ENCODE results near the gene CTSS.

DNA sequence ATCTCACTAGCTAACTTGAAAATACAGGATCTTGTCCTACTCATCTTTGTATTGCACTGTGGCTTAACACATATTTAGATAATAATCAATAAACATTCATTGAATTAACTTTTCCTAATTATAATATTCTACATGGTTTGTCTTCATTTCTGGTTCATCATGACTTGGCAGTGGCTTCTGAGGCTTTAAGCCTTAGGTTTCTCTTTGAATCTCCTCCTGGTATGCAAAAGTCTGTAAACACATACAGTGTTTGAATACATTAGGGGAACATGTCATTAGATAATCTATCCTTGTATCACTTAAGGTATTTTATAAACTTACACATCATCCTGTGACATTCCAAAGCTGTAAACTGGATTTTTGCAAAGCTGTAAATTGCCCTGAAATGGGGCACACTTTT, 21.9 kb upstream of the CTSS start:
- no peak for TF ChIP-seq CTCF (conservative IDR thresholded peaks at IDR 0.05)
- no peak for TF ChIP-seq EZH2 (IDR thresholded peaks at IDR 0.05; ENCODE audit: low read depth)

All from PC-9 (cell line).